H9 (cell line): Measurements from ENCODE around the gene LYVE1. TPM values are rescaled to one million over a fixed set of nuclear protein-coding genes. Genes with fewer than 3 reads are reported as not detected.

Source experiments
- DNase-seq: peaks from one replicate; pipeline ENCODE4 v3.0.0-alpha.2; 2017
- H2AFZ ChIP-seq: one replicate; pipeline ENCODE4 v1.6.1; 2013; ENCODE audit warnings: mild to moderate bottlenecking, low read length, control low read depth, moderate library complexity
- H2AK5ac ChIP-seq: 2 replicates; pipeline ENCODE4 v1.6.1; 2013; ENCODE audit warnings: low read length, control low read depth, mixed read lengths; ENCODE audit not compliant: insufficient read length
- H2BK120ac ChIP-seq: one replicate; pipeline ENCODE4 v1.6.1; 2013; ENCODE audit warnings: low read depth, mild to moderate bottlenecking, low read length, control low read depth, inconsistent platforms; ENCODE audit not compliant: poor library complexity, severe bottlenecking
- H2BK12ac ChIP-seq: 2 replicates; pipeline ENCODE4 v1.6.1; 2013; ENCODE audit warnings: low read length, control low read depth, mixed read lengths, low read depth; ENCODE audit not compliant: insufficient read length
- H2BK15ac ChIP-seq: 2 replicates; pipeline ENCODE4 v1.6.1; 2013; ENCODE audit warnings: low read depth, low read length, control low read depth
- H2BK20ac ChIP-seq: one replicate; pipeline ENCODE4 v1.6.1; 2013; ENCODE audit warnings: low read depth, mild to moderate bottlenecking, low read length, control low read depth, inconsistent platforms; ENCODE audit not compliant: poor library complexity, severe bottlenecking
- H2BK5ac ChIP-seq: 2 replicates; pipeline ENCODE4 v1.6.1; 2013; ENCODE audit warnings: low read length, control low read depth, mixed read lengths; ENCODE audit not compliant: insufficient read length
- H3K14ac ChIP-seq: 2 replicates; pipeline ENCODE4 v1.6.1; 2013; ENCODE audit warnings: low read length, control low read depth; ENCODE audit not compliant: insufficient read depth
- H3K18ac ChIP-seq: 2 replicates; pipeline ENCODE4 v1.6.1; 2013; ENCODE audit warnings: low read depth, mild to moderate bottlenecking, mixed read lengths, low read length, control low read depth; ENCODE audit not compliant: insufficient read length
- H3K23ac ChIP-seq: 2 replicates; pipeline ENCODE4 v1.6.1; 2013; ENCODE audit warnings: low read length, control low read depth, mixed read lengths, low read depth; ENCODE audit not compliant: insufficient read length
- H3K23me2 ChIP-seq: 2 replicates; pipeline ENCODE4 v1.6.1; 2013; ENCODE audit warnings: low read depth, mild to moderate bottlenecking, mixed read lengths, low read length, control low read depth; ENCODE audit not compliant: insufficient read length, poor library complexity, severe bottlenecking
- H3K27ac ChIP-seq: 2 replicates; pipeline ENCODE4 v1.5.1; 2013; ENCODE audit warnings: low read length, control low read depth, mixed read lengths, low read depth; ENCODE audit not compliant: insufficient read length
- H3K27me3 ChIP-seq: 2 replicates; pipeline ENCODE4 v1.6.1; 2013; ENCODE audit warnings: low read length, control low read depth, inconsistent platforms; ENCODE audit not compliant: insufficient read depth
- H3K4ac ChIP-seq: 2 replicates; pipeline ENCODE4 v1.6.1; 2013; ENCODE audit warnings: low read depth, mild to moderate bottlenecking, control low read depth, inconsistent platforms, low read length, moderate library complexity
- H3K4me1 ChIP-seq: 2 replicates; pipeline ENCODE4 v1.6.1; 2013; ENCODE audit warnings: low read length, control low read depth, inconsistent platforms; ENCODE audit not compliant: insufficient read depth
- H3K4me2 ChIP-seq: 2 replicates; pipeline ENCODE4 v1.6.1; 2013; ENCODE audit warnings: low read length, control low read depth, mixed read lengths; ENCODE audit not compliant: insufficient read length, insufficient read depth
- H3K56ac ChIP-seq: 2 replicates; pipeline ENCODE4 v1.6.1; 2013; ENCODE audit warnings: low read depth, mild to moderate bottlenecking, mixed read lengths, low read length, control low read depth; ENCODE audit not compliant: insufficient read length
- H3K79me1 ChIP-seq: 2 replicates; pipeline ENCODE4 v1.6.1; 2013; ENCODE audit warnings: low read depth, mild to moderate bottlenecking, moderate library complexity, low read length, control low read depth, inconsistent platforms; ENCODE audit not compliant: insufficient read depth, poor library complexity, severe bottlenecking
- H3K79me2 ChIP-seq: 2 replicates; pipeline ENCODE4 v1.6.1; 2013; ENCODE audit warnings: low read length, control low read depth, inconsistent platforms; ENCODE audit not compliant: insufficient read depth
- H3K9ac ChIP-seq: 2 replicates; pipeline ENCODE4 v1.6.1; 2013; ENCODE audit warnings: low read length, control low read depth, mixed read lengths; ENCODE audit not compliant: insufficient read length; ENCODE audit errors: extremely low read depth
- H3K9me3 ChIP-seq: one replicate; pipeline ENCODE4 v1.6.1; 2013; ENCODE audit warnings: low read depth, low read length, inconsistent platforms; ENCODE audit not compliant: control insufficient read depth
- H3T11ph ChIP-seq: one replicate; pipeline ENCODE4 v1.6.1; 2013; ENCODE audit warnings: mild to moderate bottlenecking, low read length, control low read depth, inconsistent platforms
- H4K20me1 ChIP-seq: one replicate; pipeline ENCODE4 v1.6.1; 2013; ENCODE audit not compliant: control insufficient read depth, insufficient read length, insufficient read depth
- H4K5ac ChIP-seq: 2 replicates; pipeline ENCODE4 v1.6.1; 2013; ENCODE audit warnings: low read depth, mild to moderate bottlenecking, mixed read lengths, low read length, control low read depth; ENCODE audit not compliant: insufficient read length
- H4K8ac ChIP-seq: replicated peaks from 2 replicates; pipeline ENCODE4 v1.6.1; 2013; ENCODE audit warnings: low read length, control low read depth, mixed read lengths, low read depth; ENCODE audit not compliant: insufficient read length
- H4K91ac ChIP-seq: 2 replicates; pipeline ENCODE4 v1.6.1; 2013; ENCODE audit warnings: low read depth, mild to moderate bottlenecking, moderate library complexity, mixed read lengths, low read length, control low read depth; ENCODE audit not compliant: insufficient read length
- H3K27ac Mint-ChIP-seq, 3 experiments: 2 replicates in 2 of 3; 3 replicates in 1 of 3; pipeline ENCODE4 v1.8.0; 2020 to 2021; ENCODE audit warnings: mixed read lengths in 3 of 3, mild to moderate bottlenecking in 1 of 3, moderate library complexity in 1 of 3
- H3K27me3 Mint-ChIP-seq: 2 replicates; pipeline ENCODE4 v1.8.0; 2021; ENCODE audit warnings: low read depth, mild to moderate bottlenecking, moderate library complexity, mixed read lengths
- H3K36me3 Mint-ChIP-seq, 3 experiments: 2 replicates in 2 of 3; 3 replicates in 1 of 3; pipeline ENCODE4 v1.8.0; 2020 to 2021; ENCODE audit warnings: low read depth in 3 of 3, mixed read lengths in 3 of 3; ENCODE audit not compliant: insufficient read depth in 1 of 3
- H3K4me1 Mint-ChIP-seq, 2 experiments: 2 replicates each; pipeline ENCODE4 v1.8.0; 2020; ENCODE audit warnings: mixed read lengths in 2 of 2
- H3K4me3 Mint-ChIP-seq, 2 experiments: 2 replicates in 1 of 2; 3 replicates in 1 of 2; pipeline ENCODE4 v1.8.0; 2020 to 2021; ENCODE audit warnings: mild to moderate bottlenecking in 2 of 2, mixed read lengths in 2 of 2, moderate library complexity in 1 of 2
- H3K9me3 Mint-ChIP-seq, 2 experiments: 2 replicates in 1 of 2; 3 replicates in 1 of 2; pipeline ENCODE4 v1.8.0; 2020; ENCODE audit warnings: mild to moderate bottlenecking in 2 of 2, mixed read lengths in 2 of 2, moderate library complexity in 1 of 2
- CTCF ChIP-seq: fragments of 200-600 bp; sonication (generic); conservative IDR thresholded peaks from 3 replicates; pipeline ENCODE4 v1.8.0; 2021; ENCODE audit warnings: antibody characterized with exemption, mild to moderate bottlenecking
- WGBS: extraction: QIAGEN DNeasy Blood & Tissue Kit; methylation state at CpG from one replicate; pipeline ENCODE4 v1.1.7; 2013; ENCODE audit warnings: missing lambda C conversion rate, low lambda C conversion rate, mixed read lengths; ENCODE audit not compliant: insufficient read length; ENCODE audit errors: extremely low coverage; 5-methylcytosine and 5-hydroxymethylcytosine counted together
- total RNA-seq: library from RNA; stranded (reverse); gene quantifications from 2 replicates; pipeline ENCODE4 v1.2.1, GENCODE V29; 2021

Gene LYVE1
- total RNA-seq, 1 experiment from 2014 or later, result not detected

- no peaks in the 10 kb centered on the region for H3K27me3 ChIP-seq
- H2BK15ac ChIP-seq, result no peak overlapping the region
- H2BK20ac ChIP-seq, result no peak overlapping the region
- H3K9ac ChIP-seq, result no peak overlapping the region
- no peaks in the 10 kb centered on the region for H4K20me1 ChIP-seq
- no CpG with 5 or more reads among the region's 12 CpGs for WGBS
- peaks cover 7% of the 10 kb centered on the region; the same call in 1 of the 2 replicates for H3K4me1 ChIP-seq
- no peak overlapping the region for H3K27ac ChIP-seq
- no peak overlapping the region for H3K23ac ChIP-seq
- H2AFZ ChIP-seq, result no peak overlapping the region
- no peaks in the 10 kb centered on the region for H3K9me3 ChIP-seq
- TF ChIP-seq CTCF, result no peak
- no peak overlapping the region for H4K91ac ChIP-seq
- no peak overlapping the region for H3K4ac ChIP-seq
- Mint-ChIP-seq H3K36me3 (no peaks in the 10 kb centered on the region), H3K9me3 (no peaks in the 10 kb centered on the region), H3K4me3 (no peak overlapping the region), H3K27ac (no peak overlapping the region), H3K27me3 (no peaks in the 10 kb centered on the region), H3K4me1 (peaks cover 13 to 17% of the 10 kb centered on the region in 2 experiments)
- H2BK120ac ChIP-seq, result no peak overlapping the region
- no peaks in the 10 kb centered on the region for H3K79me2 ChIP-seq
- no peak for DNase-seq
- no peak overlapping the region for H3T11ph ChIP-seq
- no peak overlapping the region; the same call in 1 of the 2 replicates for H3K14ac ChIP-seq
- H3K79me1 ChIP-seq, result no peaks in the 10 kb centered on the region
- H3K4me2 ChIP-seq, result no peak overlapping the region
- no peak overlapping the region for H2BK12ac ChIP-seq
- H4K8ac ChIP-seq, result no peak overlapping the region
- no peak overlapping the region for H4K5ac ChIP-seq
- H3K23me2 ChIP-seq, result no peaks in the 10 kb centered on the region
- no peak overlapping the region for H3K18ac ChIP-seq
- no peak overlapping the region for H3K56ac ChIP-seq
- no peak overlapping the region for H2AK5ac ChIP-seq
- H2BK5ac ChIP-seq, result no peak overlapping the region
Observed at GRCh38 chr11:10602945-10603344, 34.5 kb upstream of the LYVE1 start.
